Measurements from ENCODE around the gene PRKCZ.

The PRKCZ gene

DNA sequence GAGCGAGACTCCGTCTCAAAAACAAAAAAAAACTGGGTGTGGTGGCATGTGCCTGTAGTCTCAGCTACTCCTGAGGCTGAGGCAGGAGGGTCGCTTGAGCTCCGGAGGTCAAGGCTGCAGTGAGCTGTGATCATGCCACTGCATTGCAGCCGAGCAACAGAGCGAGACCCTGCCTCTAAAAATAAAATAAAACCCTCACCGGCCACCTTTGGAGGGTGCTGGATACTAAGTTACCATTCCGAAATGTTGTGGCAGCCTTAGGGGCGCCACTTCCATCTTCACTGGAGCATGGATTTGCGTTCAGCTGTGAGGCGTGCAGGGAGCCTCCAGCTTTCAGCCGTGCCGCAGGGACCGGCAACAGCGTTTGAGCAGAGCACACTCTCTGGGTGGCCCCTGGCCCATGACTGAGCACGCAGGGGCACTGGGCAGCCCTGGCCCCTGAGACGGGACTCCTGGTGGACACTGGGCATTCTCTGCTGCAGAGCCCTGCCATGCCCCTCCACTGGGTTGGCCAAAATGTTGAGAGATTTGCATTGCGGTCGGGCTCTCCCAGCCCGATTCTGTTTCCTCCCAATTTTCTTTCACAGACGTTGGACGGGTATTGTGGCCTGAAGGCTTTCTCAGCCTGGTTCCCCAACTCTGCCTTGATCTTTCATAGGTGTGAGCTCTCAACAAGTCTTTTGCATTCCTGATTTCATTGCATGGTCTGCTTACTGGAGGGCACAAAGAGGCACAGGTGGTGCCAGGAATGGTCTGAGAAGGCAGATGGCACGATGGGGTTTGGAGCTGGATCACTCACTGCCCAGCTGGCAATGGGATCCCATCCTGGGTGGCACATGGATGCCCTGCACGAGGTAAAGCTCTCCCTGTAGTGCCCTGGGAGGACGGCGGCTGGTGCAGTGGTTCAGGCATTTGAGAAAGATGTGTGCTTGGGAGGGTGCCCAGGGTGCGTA, 40.8 kb upstream of the PRKCZ start:
- H3K27ac ChIP-seq (replicated peaks) = no peak overlapping the region
- no peak overlapping the region for H3K4me3 ChIP-seq (replicated peaks; ENCODE audit: insufficient read depth, low read length)
- peaks cover 6% of the 10 kb centered on the region for H3K27me3 ChIP-seq (ENCODE audit: insufficient read depth, poor library complexity, severe bottlenecking)
- DNase-seq (ENCODE audit: low read depth in 1 of 2, low spot score in 1 of 2) = no peak
- TF ChIP-seq REST (IDR thresholded peaks at IDR 0.05; ENCODE audit: insufficient replicate concordance, low read depth) = no peak
- no peak for TF ChIP-seq POLR2AphosphoS5 (IDR thresholded peaks at IDR 0.05; ENCODE audit: low read depth)
- TF ChIP-seq, protein P1, sequence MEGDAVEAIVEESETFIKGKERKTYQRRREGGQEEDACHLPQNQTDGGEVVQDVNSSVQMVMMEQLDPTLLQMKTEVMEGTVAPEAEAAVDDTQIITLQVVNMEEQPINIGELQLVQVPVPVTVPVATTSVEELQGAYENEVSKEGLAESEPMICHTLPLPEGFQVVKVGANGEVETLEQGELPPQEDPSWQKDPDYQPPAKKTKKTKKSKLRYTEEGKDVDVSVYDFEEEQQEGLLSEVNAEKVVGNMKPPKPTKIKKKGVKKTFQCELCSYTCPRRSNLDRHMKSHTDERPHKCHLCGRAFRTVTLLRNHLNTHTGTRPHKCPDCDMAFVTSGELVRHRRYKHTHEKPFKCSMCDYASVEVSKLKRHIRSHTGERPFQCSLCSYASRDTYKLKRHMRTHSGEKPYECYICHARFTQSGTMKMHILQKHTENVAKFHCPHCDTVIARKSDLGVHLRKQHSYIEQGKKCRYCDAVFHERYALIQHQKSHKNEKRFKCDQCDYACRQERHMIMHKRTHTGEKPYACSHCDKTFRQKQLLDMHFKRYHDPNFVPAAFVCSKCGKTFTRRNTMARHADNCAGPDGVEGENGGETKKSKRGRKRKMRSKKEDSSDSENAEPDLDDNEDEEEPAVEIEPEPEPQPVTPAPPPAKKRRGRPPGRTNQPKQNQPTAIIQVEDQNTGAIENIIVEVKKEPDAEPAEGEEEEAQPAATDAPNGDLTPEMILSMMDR (IDR thresholded peaks at IDR 0.05; ENCODE audit: insufficient read depth, low read length) = no peak
- no peak for TF ChIP-seq GABPA (IDR thresholded peaks at IDR 0.05; ENCODE audit: low read depth)
- no peak for TF ChIP-seq SPI1 (IDR thresholded peaks at IDR 0.05; ENCODE audit: borderline replicate concordance, low read depth)

DNA sequence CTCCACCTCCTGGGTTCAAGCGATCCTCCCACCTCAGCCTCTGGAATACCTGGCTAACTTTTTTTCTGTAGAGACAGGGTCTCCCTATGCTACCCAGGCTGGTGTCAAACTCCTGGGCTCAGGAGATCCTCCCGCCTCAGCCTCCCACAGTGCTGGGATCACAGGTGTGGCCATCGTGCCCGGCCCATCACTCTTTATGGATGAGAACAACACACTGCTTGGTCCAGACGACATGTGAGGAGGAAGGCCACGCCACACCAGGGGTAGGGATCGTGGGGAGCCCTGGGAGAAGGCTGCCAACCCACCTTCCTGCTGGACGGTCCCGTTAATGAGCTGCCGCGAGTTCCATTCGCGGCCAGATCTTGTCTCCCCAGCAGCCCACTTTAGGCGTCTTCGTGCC, 36.0 kb upstream of the PRKCZ start:
- no peak overlapping the region for H3K4me3 ChIP-seq (replicated peaks; ENCODE audit: insufficient read depth, low read length)
- DNase-seq (ENCODE audit: low read depth in 1 of 2, low spot score in 1 of 2) = no peak
- peaks cover 38% of the 10 kb centered on the region for H3K27me3 ChIP-seq (ENCODE audit: insufficient read depth, poor library complexity, severe bottlenecking)
- H3K27ac ChIP-seq (replicated peaks) = no peak overlapping the region
- no peak for TF ChIP-seq SPI1 (IDR thresholded peaks at IDR 0.05; ENCODE audit: borderline replicate concordance, low read depth)
- no peak for TF ChIP-seq REST (IDR thresholded peaks at IDR 0.05; ENCODE audit: insufficient replicate concordance, low read depth)
- TF ChIP-seq POLR2AphosphoS5 (IDR thresholded peaks at IDR 0.05; ENCODE audit: low read depth) = no peak
- no peak for TF ChIP-seq GABPA (IDR thresholded peaks at IDR 0.05; ENCODE audit: low read depth)

- H3K4me3 ChIP-seq (replicated peaks; ENCODE audit: insufficient read depth, low read length) = no peak overlapping the region
- no peak for DNase-seq (ENCODE audit: low read depth in 1 of 2, low spot score in 1 of 2)
- H3K27me3 ChIP-seq (ENCODE audit: insufficient read depth, poor library complexity, severe bottlenecking) = peaks cover 43% of the 10 kb centered on the region
- H3K27ac ChIP-seq (replicated peaks) = no peak overlapping the region
- TF ChIP-seq REST (IDR thresholded peaks at IDR 0.05; ENCODE audit: insufficient replicate concordance, low read depth) = no peak
- TF ChIP-seq SPI1 (IDR thresholded peaks at IDR 0.05; ENCODE audit: borderline replicate concordance, low read depth) = no peak
- TF ChIP-seq GABPA (IDR thresholded peaks at IDR 0.05; ENCODE audit: low read depth) = no peak
- no peak for TF ChIP-seq POLR2AphosphoS5 (IDR thresholded peaks at IDR 0.05; ENCODE audit: low read depth)
- TF ChIP-seq, protein P1 (IDR thresholded peaks at IDR 0.05; ENCODE audit: insufficient read depth, low read length) = no peak
Observed at GRCh38 chr1:2014741-2015735, 35.2 kb upstream of the PRKCZ start.

Measured in HL-60 (cell line).